Activated T-cell treated with anti-CD3 and anti-CD28 coated beads, Interleukin-2, amount 50 U/mL, for 72 hours (primary cell): ENCODE results near the gene RTP5. TPM values are rescaled to one million over a fixed set of nuclear protein-coding genes. Genes with fewer than 3 reads are reported as not detected.

Experiments
- ATAC-seq, 2 donors: fragments of 150-1000 bp; cut with Tn5 transposase; replicated peaks in 1 of 2; 2 replicates each; pipeline ENCODE4 v1.10.0; 2021; ENCODE audit warnings: moderate library complexity in 2 of 2, mild to moderate bottlenecking in 1 of 2
- DNase-seq, 2 donors: peaks; one replicate each; pipeline ENCODE4 v3.0.0; 2021 to 2022; ENCODE audit warnings: mixed read lengths in 1 of 2
- H3K27ac Mint-ChIP-seq: one replicate; pipeline ENCODE4 v1.8.0; 2022; ENCODE audit warnings: mild to moderate bottlenecking, moderate library complexity, mixed read lengths
- H3K27me3 Mint-ChIP-seq: one replicate; pipeline ENCODE4 v1.8.0; 2022; ENCODE audit warnings: low read depth, mixed read lengths
- H3K36me3 Mint-ChIP-seq, 2 donors: one replicate each; pipeline ENCODE4 v1.8.0; 2022; ENCODE audit warnings: mixed read lengths in 2 of 2, mild to moderate bottlenecking in 1 of 2; ENCODE audit not compliant: insufficient read depth in 2 of 2
- H3K4me1 Mint-ChIP-seq: one replicate; pipeline ENCODE4 v1.8.0; 2022; ENCODE audit warnings: low read depth, mixed read lengths
- H3K4me3 Mint-ChIP-seq, 2 donors: one replicate each; pipeline ENCODE4 v1.8.0; 2022; ENCODE audit warnings: mild to moderate bottlenecking in 2 of 2, mixed read lengths in 2 of 2, moderate library complexity in 2 of 2
- H3K9me3 Mint-ChIP-seq, 2 donors: one replicate each; pipeline ENCODE4 v1.8.0; 2022; ENCODE audit warnings: mixed read lengths in 2 of 2
- total RNA-seq, 2 donors: library from RNA; stranded (reverse); gene quantifications; one replicate each; pipeline ENCODE4 v1.2.3, GENCODE V29; 2022

Gene RTP5
- total RNA-seq, 2 donors from 2014 or later = 0.12 to 0.56 TPM

- H3K27me3 Mint-ChIP-seq = no peaks in the 10 kb centered on the region
- DNase-seq (no peak), ATAC-seq (no peak)
- peaks cover 19% of the 10 kb centered on the region for H3K4me1 Mint-ChIP-seq
- H3K9me3 Mint-ChIP-seq = no peaks in the 10 kb centered on the region
- no peak overlapping the region for H3K4me3 Mint-ChIP-seq
- peaks cover 2 to 8% of the 10 kb centered on the region in 2 donors for H3K36me3 Mint-ChIP-seq
- no peak overlapping the region for H3K27ac Mint-ChIP-seq
Measured at GRCh38 chr2:241849616-241850543, 19.6 kb upstream of the RTP5 start.

- DNase-seq = no peak
- H3K4me3 Mint-ChIP-seq = no peak overlapping the region
- H3K36me3 Mint-ChIP-seq = peaks cover 2 to 8% of the 10 kb centered on the region in 2 donors
- H3K27me3 Mint-ChIP-seq = no peaks in the 10 kb centered on the region
- no peak overlapping the region for H3K27ac Mint-ChIP-seq
- no peaks in the 10 kb centered on the region for H3K9me3 Mint-ChIP-seq
- peaks cover 13% of the 10 kb centered on the region for H3K4me1 Mint-ChIP-seq
- no peak for ATAC-seq
Measured at GRCh38 chr2:241850544-241851324, 18.8 kb upstream of the RTP5 start.

GRCh38 chr2:241851325-241852115, 18.0 kb upstream of the RTP5 start:
- ATAC-seq = no peak
- peaks cover 12% of the 10 kb centered on the region for H3K4me1 Mint-ChIP-seq
- DNase-seq = no peak
- H3K27ac Mint-ChIP-seq = no peak overlapping the region
- H3K27me3 Mint-ChIP-seq = no peaks in the 10 kb centered on the region
- no peaks in the 10 kb centered on the region for H3K9me3 Mint-ChIP-seq
- H3K4me3 Mint-ChIP-seq = no peak overlapping the region
- peaks cover under 1 to 2% of the 10 kb centered on the region in 2 donors for H3K36me3 Mint-ChIP-seq

GRCh38 chr2:241852116-241852980, 17.2 kb upstream of the RTP5 start:
- H3K27me3 Mint-ChIP-seq = no peaks in the 10 kb centered on the region
- no peak overlapping the region for H3K27ac Mint-ChIP-seq
- H3K9me3 Mint-ChIP-seq = no peaks in the 10 kb centered on the region
- peaks cover 15% of the 10 kb centered on the region for H3K4me1 Mint-ChIP-seq
- H3K4me3 Mint-ChIP-seq = no peak overlapping the region
- ATAC-seq (no peak), DNase-seq (peak in 1 of 2 donors; percentile 0)
- H3K36me3 Mint-ChIP-seq = no peaks in the 10 kb centered on the region

GRCh38 chr2:241852981-241853631, 16.4 kb upstream of the RTP5 start:
- Mint-ChIP-seq H3K27ac (no peak overlapping the region), H3K4me3 (no peak overlapping the region), H3K9me3 (no peaks in the 10 kb centered on the region), H3K36me3 (no peaks in the 10 kb centered on the region), H3K4me1 (peaks cover 20% of the 10 kb centered on the region), H3K27me3 (no peaks in the 10 kb centered on the region)
- no peak for ATAC-seq
- DNase-seq = peak in 1 of 2 donors; percentile 0

GRCh38 chr2:241853651-241854341, 15.7 kb upstream of the RTP5 start:
- H3K9me3 Mint-ChIP-seq = no peaks in the 10 kb centered on the region
- peaks cover 22% of the 10 kb centered on the region for H3K4me1 Mint-ChIP-seq
- no peaks in the 10 kb centered on the region for H3K27me3 Mint-ChIP-seq
- DNase-seq (peak in 1 of 2 donors; percentile 18), ATAC-seq (peak; percentile 16 to 35)
- no peak overlapping the region for H3K27ac Mint-ChIP-seq
- H3K36me3 Mint-ChIP-seq = no peaks in the 10 kb centered on the region
- no peak overlapping the region for H3K4me3 Mint-ChIP-seq

- DNase-seq (no peak), ATAC-seq (no peak)
- no peak overlapping the region for H3K4me3 Mint-ChIP-seq
- peaks cover 26% of the 10 kb centered on the region for H3K4me1 Mint-ChIP-seq
- no peaks in the 10 kb centered on the region for H3K27me3 Mint-ChIP-seq
- no peaks in the 10 kb centered on the region for H3K36me3 Mint-ChIP-seq
- no peak overlapping the region for H3K27ac Mint-ChIP-seq
- no peaks in the 10 kb centered on the region for H3K9me3 Mint-ChIP-seq
Measured at GRCh38 chr2:241854342-241855244, 14.9 kb upstream of the RTP5 start.

GRCh38 chr2:241855245-241855887, 14.2 kb upstream of the RTP5 start:
- peaks cover 32% of the 10 kb centered on the region for H3K4me1 Mint-ChIP-seq
- no peaks in the 10 kb centered on the region for H3K9me3 Mint-ChIP-seq
- no peaks in the 10 kb centered on the region for H3K36me3 Mint-ChIP-seq
- no peak for ATAC-seq
- no peaks in the 10 kb centered on the region for H3K27me3 Mint-ChIP-seq
- no peak for DNase-seq
- H3K4me3 Mint-ChIP-seq = peak overlapping the region in 1 of 2 donors; percentile 42
- no peak overlapping the region for H3K27ac Mint-ChIP-seq

- DNase-seq (no peak), ATAC-seq (no peak)
- Mint-ChIP-seq H3K27me3 (no peaks in the 10 kb centered on the region), H3K9me3 (no peaks in the 10 kb centered on the region), H3K27ac (no peak overlapping the region), H3K36me3 (no peaks in the 10 kb centered on the region), H3K4me3 (peak overlapping the region; percentile 85 to 87), H3K4me1 (peaks cover 38% of the 10 kb centered on the region)
Measured at GRCh38 chr2:241855888-241856422, 13.6 kb upstream of the RTP5 start.

- DNase-seq = no peak
- Mint-ChIP-seq H3K4me3 (peak overlapping the region; percentile 85 to 87), H3K27me3 (peaks cover 8% of the 10 kb centered on the region)
Measured at GRCh38 chr2:241857041-241857541, 12.4 kb upstream of the RTP5 start.

More at GRCh38 chr2:241857041-241857541, 12.4 kb upstream of the RTP5 start:
- no peak overlapping the region for H3K27ac Mint-ChIP-seq
- H3K4me1 Mint-ChIP-seq = peaks cover 49% of the 10 kb centered on the region
- H3K36me3 Mint-ChIP-seq = peaks cover 0 to 5% of the 10 kb centered on the region in 2 donors
- peaks cover 2 to 5% of the 10 kb centered on the region in 2 donors for H3K9me3 Mint-ChIP-seq
- no peak for ATAC-seq
